Liver (tissue), 9 donors: ENCODE results near the gene RBPJ. TPM values are rescaled to one million over a fixed set of nuclear protein-coding genes. Genes with fewer than 3 reads are reported as not detected.

ENCODE experiments used
- DNase-seq: peaks from one replicate; pipeline ENCODE4 v3.0.0-alpha.2; 2017; ENCODE audit warnings: low spot score
- H3K27ac ChIP-seq, 2 donors: one replicate each; pipeline ENCODE4 v1.7.0; 2013; ENCODE audit warnings: inconsistent platforms in 2 of 2, low read length in 2 of 2, control low read depth in 1 of 2, low read depth in 1 of 2, mild to moderate bottlenecking in 1 of 2
- H3K27me3 ChIP-seq, 4 donors: one replicate each; pipeline versions ENCODE4 v1.6.1 to v1.7.0; 2013; ENCODE audit warnings: low read length in 3 of 4, inconsistent platforms in 1 of 4, mild to moderate bottlenecking in 1 of 4, moderate library complexity in 1 of 4; ENCODE audit not compliant: control insufficient read depth in 4 of 4, insufficient read depth in 4 of 4
- H3K36me3 ChIP-seq, 4 donors: one replicate each; pipeline versions ENCODE4 v1.6.1 to v1.7.0; 2013; ENCODE audit warnings: low read length in 3 of 4, mild to moderate bottlenecking in 3 of 4, low read depth in 1 of 4, moderate library complexity in 1 of 4; ENCODE audit not compliant: control insufficient read depth in 4 of 4, insufficient read depth in 3 of 4
- H3K4me1 ChIP-seq, 4 donors: one replicate each; pipeline versions ENCODE4 v1.6.1 to v1.7.0; 2013; ENCODE audit warnings: low read length in 3 of 4, mild to moderate bottlenecking in 3 of 4, moderate library complexity in 1 of 4; ENCODE audit not compliant: control insufficient read depth in 4 of 4, insufficient read depth in 4 of 4
- H3K4me3 ChIP-seq, 3 donors: one replicate each; pipeline versions ENCODE4 v1.6.1 to v1.7.0; 2013; ENCODE audit warnings: low read length in 3 of 3, control low read depth in 1 of 3, low read depth in 1 of 3, mild to moderate bottlenecking in 1 of 3
- H3K9ac ChIP-seq, 2 donors: one replicate each; pipeline ENCODE4 v1.7.0; 2013; ENCODE audit warnings: low read length in 2 of 2, mild to moderate bottlenecking in 2 of 2, moderate library complexity in 2 of 2, control low read depth in 1 of 2, low read depth in 1 of 2
- H3K9me3 ChIP-seq, 4 donors: one replicate each; pipeline versions ENCODE4 v1.6.1 to v1.7.0; 2013; ENCODE audit warnings: low read length in 3 of 4; ENCODE audit not compliant: control insufficient read depth in 4 of 4
- EGR1 ChIP-seq, 2 donors: IDR thresholded peaks; 2 replicates each; pipeline ENCODE4 v1.6.1; 2016 to 2018; ENCODE audit warnings: antibody characterized with exemption in 2 of 2, low read depth in 2 of 2
- FOXA1 ChIP-seq: IDR thresholded peaks from 2 replicates; pipeline ENCODE4 v1.6.1; 2016; ENCODE audit warnings: antibody characterized with exemption
- FOXA2 ChIP-seq: IDR thresholded peaks from 2 replicates; pipeline ENCODE4 v1.6.1; 2016; ENCODE audit warnings: antibody characterized with exemption
- GABPA ChIP-seq, 2 donors: IDR thresholded peaks in 1 of 2; conservative IDR thresholded peaks in 1 of 2; 2 replicates each; pipeline ENCODE4 v1.6.1; 2016; ENCODE audit warnings: antibody characterized with exemption in 2 of 2, mild to moderate bottlenecking in 1 of 2, moderate library complexity in 1 of 2
- HNF4A ChIP-seq, 2 donors: conservative IDR thresholded peaks; 2 replicates each; pipeline ENCODE4 v1.6.1; 2016; ENCODE audit warnings: antibody characterized with exemption in 2 of 2, mild to moderate bottlenecking in 2 of 2
- HNF4G ChIP-seq: IDR thresholded peaks from 2 replicates; pipeline ENCODE4 v1.6.1; 2016; ENCODE audit warnings: antibody characterized with exemption
- JUND ChIP-seq, 2 donors: IDR thresholded peaks; 2 replicates each; pipeline ENCODE4 v1.6.1; 2016; ENCODE audit warnings: antibody characterized with exemption in 2 of 2
- NR2F2 ChIP-seq: IDR thresholded peaks from 2 replicates; pipeline ENCODE4 v1.6.1; 2016; ENCODE audit warnings: antibody characterized with exemption
- RAD21 ChIP-seq, 2 donors: IDR thresholded peaks; 2 replicates each; pipeline ENCODE4 v1.6.1; 2016; ENCODE audit warnings: antibody characterized with exemption in 2 of 2, mild to moderate bottlenecking in 2 of 2
- RXRA ChIP-seq, 2 donors: IDR thresholded peaks; 2 replicates each; pipeline ENCODE4 v1.6.1; 2017 to 2018; ENCODE audit warnings: antibody characterized with exemption in 2 of 2, mild to moderate bottlenecking in 1 of 2
- SP1 ChIP-seq: IDR thresholded peaks from 2 replicates; pipeline ENCODE4 v1.6.1; 2018; ENCODE audit warnings: antibody characterized with exemption, mild to moderate bottlenecking
- TAF1 ChIP-seq: conservative IDR thresholded peaks from 2 replicates; pipeline ENCODE4 v1.6.1; 2016; ENCODE audit warnings: antibody characterized with exemption, mild to moderate bottlenecking
- WGBS: extraction: QIAGEN DNeasy Blood & Tissue Kit; methylation state at CpG from one replicate; pipeline ENCODE4 v1.1.7; 2013; 5-methylcytosine and 5-hydroxymethylcytosine counted together
- polyA plus RNA-seq, 2 donors: library from polyadenylated mRNA; stranded (reverse) in 1 of 2; unstranded in 1 of 2; fragments of 200-250 nt in 1 of 2; fragments of >200 nt in 1 of 2; fragmentation: Nextera tagmentation in 1 of 2; extraction: Ambion mirVana in 1 of 2; gene quantifications; one replicate each; pipeline versions ENCODE4 v1.2.1 to v1.2.3, GENCODE V29; 2013 to 2015
- total RNA-seq, 2 donors: library from RNA; depleted of rRNA; stranded (reverse); fragments of >200 nt; gene quantifications; one replicate each; pipeline ENCODE4 v1.2.3, GENCODE V29; 2014
- TF ChIP-seq, protein P1 (sequence below): IDR thresholded peaks from 2 replicates; pipeline ENCODE4 v1.6.1; 2016; ENCODE audit warnings: antibody characterized with exemption
- TF ChIP-seq, protein P2 (sequence below): IDR thresholded peaks from 2 replicates; pipeline ENCODE4 v1.6.1; 2016; ENCODE audit warnings: antibody characterized with exemption
- TF ChIP-seq, protein P3 (sequence below): fragments of 150-350 bp; IDR thresholded peaks from 2 replicates; pipeline ENCODE4 v1.5.1; 2017; ENCODE audit warnings: improper control_type of control experiment, low read depth, low read length; ENCODE audit not compliant: missing input control
- donor health status: healthy.
- donor health status: healthy.
- donor health status: healthy.
- donor health status: healthy.
- donor health status: healthy.

RBPJ gene
- total and polyA plus RNA-seq, 4 donors = 8.0 to 32.2 (median 22.9) TPM

DNA sequence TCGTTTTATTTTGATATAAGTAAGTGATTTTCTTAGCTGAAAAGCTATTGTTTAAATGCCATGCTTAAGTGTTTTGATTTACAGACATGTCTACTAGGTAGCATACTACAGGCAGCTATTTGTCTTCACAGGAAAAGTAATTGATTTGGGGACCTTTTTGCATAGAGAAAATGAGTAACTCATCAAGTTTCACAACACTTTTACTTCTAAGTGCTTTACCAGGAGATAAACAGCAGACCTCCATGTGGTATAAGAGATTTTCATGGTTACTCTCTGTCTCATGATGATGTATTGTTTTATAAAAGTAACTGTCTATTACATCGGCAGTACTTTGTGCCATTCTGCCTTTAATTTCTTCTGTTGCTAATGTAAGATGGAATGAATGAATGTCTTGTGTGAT lies 28.7 kb downstream of the RBPJ start:
- Histone ChIP-seq H3K4me3 (no peak overlapping the region), H3K27ac (no peak overlapping the region), H3K4me1 (peaks cover 0 to 3% (median under 1%) of the 10 kb centered on the region in 4 donors), H3K9me3 (no peaks in the 10 kb centered on the region), H3K9ac (no peak overlapping the region), H3K36me3 (no peaks in the 10 kb centered on the region), H3K27me3 (no peaks in the 10 kb centered on the region)
- WGBS = 84% methylated on average over 2 of the region's 2 CpGs
- TF ChIP-seq FOXA1 (no peak), HNF4A (conservative IDR thresholded peaks at IDR 0.05) (no peak), HNF4G (no peak), NR2F2 (no peak), TAF1 (no peak), EGR1 (IDR thresholded peaks at IDR 0.05; ENCODE audit: low read depth in 2 of 2) (no peak), JUND (IDR thresholded peaks at IDR 0.05) (no peak), SP1 (no peak), FOXA2 (no peak), GABPA (IDR thresholded peaks at IDR 0.05 in 1 of 2, conservative IDR thresholded peaks at IDR 0.05 in 1 of 2) (no peak)
- TF ChIP-seq, protein P1, sequence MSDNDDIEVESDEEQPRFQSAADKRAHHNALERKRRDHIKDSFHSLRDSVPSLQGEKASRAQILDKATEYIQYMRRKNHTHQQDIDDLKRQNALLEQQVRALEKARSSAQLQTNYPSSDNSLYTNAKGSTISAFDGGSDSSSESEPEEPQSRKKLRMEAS = no peak
- TF ChIP-seq, protein P2, sequence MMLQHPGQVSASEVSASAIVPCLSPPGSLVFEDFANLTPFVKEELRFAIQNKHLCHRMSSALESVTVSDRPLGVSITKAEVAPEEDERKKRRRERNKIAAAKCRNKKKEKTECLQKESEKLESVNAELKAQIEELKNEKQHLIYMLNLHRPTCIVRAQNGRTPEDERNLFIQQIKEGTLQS = no peak
- TF ChIP-seq, protein P3, sequence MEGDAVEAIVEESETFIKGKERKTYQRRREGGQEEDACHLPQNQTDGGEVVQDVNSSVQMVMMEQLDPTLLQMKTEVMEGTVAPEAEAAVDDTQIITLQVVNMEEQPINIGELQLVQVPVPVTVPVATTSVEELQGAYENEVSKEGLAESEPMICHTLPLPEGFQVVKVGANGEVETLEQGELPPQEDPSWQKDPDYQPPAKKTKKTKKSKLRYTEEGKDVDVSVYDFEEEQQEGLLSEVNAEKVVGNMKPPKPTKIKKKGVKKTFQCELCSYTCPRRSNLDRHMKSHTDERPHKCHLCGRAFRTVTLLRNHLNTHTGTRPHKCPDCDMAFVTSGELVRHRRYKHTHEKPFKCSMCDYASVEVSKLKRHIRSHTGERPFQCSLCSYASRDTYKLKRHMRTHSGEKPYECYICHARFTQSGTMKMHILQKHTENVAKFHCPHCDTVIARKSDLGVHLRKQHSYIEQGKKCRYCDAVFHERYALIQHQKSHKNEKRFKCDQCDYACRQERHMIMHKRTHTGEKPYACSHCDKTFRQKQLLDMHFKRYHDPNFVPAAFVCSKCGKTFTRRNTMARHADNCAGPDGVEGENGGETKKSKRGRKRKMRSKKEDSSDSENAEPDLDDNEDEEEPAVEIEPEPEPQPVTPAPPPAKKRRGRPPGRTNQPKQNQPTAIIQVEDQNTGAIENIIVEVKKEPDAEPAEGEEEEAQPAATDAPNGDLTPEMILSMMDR = no peak
- no peak for DNase-seq

DNA sequence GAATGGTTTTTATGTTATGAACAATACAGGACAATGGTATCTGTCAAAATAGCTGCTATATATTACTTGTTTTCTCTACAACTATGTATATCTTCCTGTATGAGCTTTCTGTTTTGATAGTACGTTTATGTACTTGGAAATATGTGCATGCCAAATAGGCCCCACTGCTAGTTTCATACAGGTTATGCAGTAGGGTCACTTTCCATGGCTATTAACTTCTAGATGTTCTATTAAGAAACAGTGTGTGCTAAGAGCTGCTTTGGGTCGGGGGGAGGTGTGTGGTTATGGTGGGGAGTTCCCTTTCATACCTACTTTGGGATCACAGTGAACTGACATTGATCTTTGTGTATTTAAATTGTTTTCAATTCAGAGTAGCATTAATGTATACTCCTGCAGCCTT lies 30.9 kb downstream of the RBPJ start:
- no peak for DNase-seq
- 90% methylated on average over 2 of the region's 2 CpGs for WGBS
- TF ChIP-seq FOXA1 (no peak), JUND (IDR thresholded peaks at IDR 0.05) (no peak), RXRA (IDR thresholded peaks at IDR 0.05) (no peak), HNF4A (conservative IDR thresholded peaks at IDR 0.05) (no peak), NR2F2 (no peak), RAD21 (IDR thresholded peaks at IDR 0.05) (no peak)

DNA sequence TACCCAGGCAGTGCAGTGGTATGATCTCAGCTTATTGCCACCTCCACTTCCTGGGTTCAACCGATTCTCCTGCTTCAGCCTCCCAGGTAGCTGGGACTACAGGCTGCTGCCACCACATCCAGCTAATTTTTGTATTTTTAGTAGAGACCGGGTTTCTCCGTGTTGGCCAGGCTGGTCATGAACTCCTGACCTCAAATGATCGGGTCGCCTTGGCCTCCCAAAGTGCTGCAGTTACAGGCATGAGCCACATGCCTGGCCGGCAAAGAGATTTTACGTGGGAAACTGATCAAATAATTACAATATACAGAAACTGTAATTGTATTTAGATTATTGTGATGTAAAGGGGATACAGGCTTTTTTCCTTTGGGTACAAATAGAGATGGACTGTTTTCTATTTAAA lies 33.7 kb downstream of the RBPJ start:
- no peaks in the 10 kb centered on the region for H3K36me3 ChIP-seq
- WGBS = 45% methylated on average over 7 of the region's 7 CpGs
- H3K9me3 ChIP-seq = no peaks in the 10 kb centered on the region
- peaks cover 0 to 16% (median 3%) of the 10 kb centered on the region in 4 donors for H3K4me1 ChIP-seq
- no peak overlapping the region for H3K4me3 ChIP-seq
- no peaks in the 10 kb centered on the region for H3K27me3 ChIP-seq
- no peak overlapping the region for H3K9ac ChIP-seq
- no peak for DNase-seq
- H3K27ac ChIP-seq = no peak overlapping the region
- TF ChIP-seq HNF4A (conservative IDR thresholded peaks at IDR 0.05) (peak in 1 of 2 donors; percentile 17), RAD21 (IDR thresholded peaks at IDR 0.05) (peak in 1 of 2 donors; percentile 4), RXRA (IDR thresholded peaks at IDR 0.05) (peak; percentile 36 to 80), EGR1 (IDR thresholded peaks at IDR 0.05; ENCODE audit: low read depth in 2 of 2) (no peak), NR2F2 (no peak)

More for the DNA sequence above, 30.9 kb downstream of the RBPJ start:
- H3K27me3 ChIP-seq = no peaks in the 10 kb centered on the region
- H3K36me3 ChIP-seq = no peaks in the 10 kb centered on the region
- no peak overlapping the region for H3K4me3 ChIP-seq
- H3K9me3 ChIP-seq = no peaks in the 10 kb centered on the region
- no peak overlapping the region for H3K9ac ChIP-seq
- H3K4me1 ChIP-seq = peaks cover 0 to 13% (median 3%) of the 10 kb centered on the region in 4 donors
- H3K27ac ChIP-seq = no peak overlapping the region
